GM06990 (cell line): ENCODE data around the gene AFP.

Experiments
- DNase-seq: peaks from one replicate; pipeline ENCODE4 v3.0.0-alpha.2; 2011; ENCODE audit not compliant: insufficient read length; ENCODE audit errors: extremely low read depth
- H3K27me3 ChIP-seq: replicated peaks from 2 replicates; pipeline ENCODE4 v1.6.0; 2011; ENCODE audit warnings: low read length; ENCODE audit not compliant: control insufficient read depth, insufficient read depth
- H3K36me3 ChIP-seq: 2 replicates; pipeline ENCODE4 v1.5.1; 2011; ENCODE audit warnings: low read length; ENCODE audit not compliant: control insufficient read depth, insufficient read depth
- H3K4me3 ChIP-seq: replicated peaks from 2 replicates; pipeline ENCODE4 v1.5.1; 2011; ENCODE audit warnings: low read depth, mild to moderate bottlenecking, control low read depth, low read length
- TF ChIP-seq, protein P1 (sequence below): IDR thresholded peaks from 2 replicates; pipeline ENCODE4 v1.5.1; 2011; ENCODE audit warnings: low read length, control low read depth, mild to moderate bottlenecking, inconsistent platforms; ENCODE audit not compliant: insufficient read depth, poor library complexity, severe bottlenecking

Gene AFP

DNA sequence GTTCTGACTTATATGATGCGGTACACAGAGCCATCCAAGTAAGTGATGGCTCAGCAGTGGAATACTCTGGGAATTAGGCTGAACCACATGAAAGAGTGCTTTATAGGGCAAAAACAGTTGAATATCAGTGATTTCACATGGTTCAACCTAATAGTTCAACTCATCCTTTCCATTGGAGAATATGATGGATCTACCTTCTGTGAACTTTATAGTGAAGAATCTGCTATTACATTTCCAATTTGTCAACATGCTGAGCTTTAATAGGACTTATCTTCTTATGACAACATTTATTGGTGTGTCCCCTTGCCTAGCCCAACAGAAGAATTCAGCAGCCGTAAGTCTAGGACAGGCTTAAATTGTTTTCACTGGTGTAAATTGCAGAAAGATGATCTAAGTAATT, 15.4 kb upstream of the AFP start:
- no peaks in the 10 kb centered on the region for H3K36me3 ChIP-seq

DNA sequence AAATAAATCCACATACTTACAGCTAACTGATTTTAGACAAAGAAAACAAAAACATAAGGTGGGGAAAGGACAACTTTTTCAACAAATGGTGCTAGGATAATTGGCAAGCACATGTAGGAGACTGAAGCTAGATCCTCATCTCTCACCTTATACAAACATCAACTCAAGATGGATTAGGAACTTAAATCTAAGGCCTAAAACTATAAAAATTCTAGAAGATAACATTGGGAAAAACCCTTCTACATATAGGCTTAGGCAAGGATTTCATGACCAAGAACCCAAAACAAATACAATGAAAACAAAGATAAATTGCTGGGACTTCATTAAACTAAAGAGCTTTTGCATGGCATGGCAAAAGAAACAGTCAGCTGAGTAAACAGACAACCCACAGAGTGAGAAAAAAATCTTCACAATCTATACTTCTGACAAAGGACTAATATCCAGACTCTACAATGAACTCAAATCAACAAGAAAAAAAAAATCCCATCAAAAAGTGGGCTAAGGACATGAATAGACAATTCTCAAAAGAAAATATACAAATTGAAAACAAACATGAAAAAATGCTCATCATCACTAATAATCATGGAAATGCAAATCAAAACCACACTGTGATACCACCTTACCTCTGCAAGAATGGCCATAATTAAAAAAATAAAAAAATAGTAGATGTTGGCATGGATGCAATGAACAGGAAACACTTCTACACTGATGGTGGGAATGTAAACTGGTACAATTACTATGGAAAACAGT, 14.1 kb upstream of the AFP start:
- TF ChIP-seq, protein P1, sequence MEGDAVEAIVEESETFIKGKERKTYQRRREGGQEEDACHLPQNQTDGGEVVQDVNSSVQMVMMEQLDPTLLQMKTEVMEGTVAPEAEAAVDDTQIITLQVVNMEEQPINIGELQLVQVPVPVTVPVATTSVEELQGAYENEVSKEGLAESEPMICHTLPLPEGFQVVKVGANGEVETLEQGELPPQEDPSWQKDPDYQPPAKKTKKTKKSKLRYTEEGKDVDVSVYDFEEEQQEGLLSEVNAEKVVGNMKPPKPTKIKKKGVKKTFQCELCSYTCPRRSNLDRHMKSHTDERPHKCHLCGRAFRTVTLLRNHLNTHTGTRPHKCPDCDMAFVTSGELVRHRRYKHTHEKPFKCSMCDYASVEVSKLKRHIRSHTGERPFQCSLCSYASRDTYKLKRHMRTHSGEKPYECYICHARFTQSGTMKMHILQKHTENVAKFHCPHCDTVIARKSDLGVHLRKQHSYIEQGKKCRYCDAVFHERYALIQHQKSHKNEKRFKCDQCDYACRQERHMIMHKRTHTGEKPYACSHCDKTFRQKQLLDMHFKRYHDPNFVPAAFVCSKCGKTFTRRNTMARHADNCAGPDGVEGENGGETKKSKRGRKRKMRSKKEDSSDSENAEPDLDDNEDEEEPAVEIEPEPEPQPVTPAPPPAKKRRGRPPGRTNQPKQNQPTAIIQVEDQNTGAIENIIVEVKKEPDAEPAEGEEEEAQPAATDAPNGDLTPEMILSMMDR = no peak
- no peak overlapping the region for H3K4me3 ChIP-seq
- H3K27me3 ChIP-seq = no peaks in the 10 kb centered on the region
- no peaks in the 10 kb centered on the region for H3K36me3 ChIP-seq
- DNase-seq = no peak

More for the DNA sequence above, 15.4 kb upstream of the AFP start:
- TF ChIP-seq, protein P1 = no peak
- H3K4me3 ChIP-seq = no peak overlapping the region
- no peak for DNase-seq
- H3K27me3 ChIP-seq = no peaks in the 10 kb centered on the region

DNA sequence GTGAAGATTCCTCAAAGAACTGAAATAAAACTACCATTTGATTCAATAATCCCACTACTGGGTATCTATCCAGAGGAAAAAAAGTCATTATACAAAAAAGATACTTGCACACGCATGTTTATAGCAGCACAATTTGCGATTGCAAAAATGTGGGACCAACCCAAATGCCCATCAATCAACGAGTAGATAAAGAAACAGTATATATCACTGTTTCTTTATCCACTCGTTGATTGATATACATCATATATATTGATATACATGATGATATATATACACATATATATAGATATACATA, 13.6 kb upstream of the AFP start:
- no peaks in the 10 kb centered on the region for H3K27me3 ChIP-seq
- DNase-seq = no peak
- TF ChIP-seq, protein P1 = no peak
- H3K4me3 ChIP-seq = no peak overlapping the region
- no peaks in the 10 kb centered on the region for H3K36me3 ChIP-seq

DNA sequence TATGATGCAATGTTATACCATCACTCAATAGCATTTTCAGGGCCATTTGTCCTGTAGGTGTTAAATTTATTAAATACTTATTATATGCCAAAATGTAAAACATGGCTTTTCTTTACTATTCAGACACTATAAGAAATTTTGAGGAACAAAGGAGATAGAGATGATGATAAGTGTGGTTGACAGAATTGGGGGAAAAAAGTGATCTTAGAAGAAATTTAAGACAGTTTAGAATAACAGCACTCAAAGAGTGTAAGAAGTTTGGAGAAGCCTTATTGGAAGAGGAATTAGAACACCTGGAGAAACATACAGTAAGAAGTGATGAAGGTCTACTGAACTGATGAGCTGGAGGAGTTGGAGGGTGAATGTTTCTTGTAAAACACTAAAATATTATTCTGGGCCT, 12.8 kb upstream of the AFP start:
- TF ChIP-seq, protein P1 = no peak
- H3K4me3 ChIP-seq = no peak overlapping the region
- no peak for DNase-seq
- H3K27me3 ChIP-seq = no peaks in the 10 kb centered on the region; the same call in 1 of the 2 replicates
- no peaks in the 10 kb centered on the region for H3K36me3 ChIP-seq

DNA sequence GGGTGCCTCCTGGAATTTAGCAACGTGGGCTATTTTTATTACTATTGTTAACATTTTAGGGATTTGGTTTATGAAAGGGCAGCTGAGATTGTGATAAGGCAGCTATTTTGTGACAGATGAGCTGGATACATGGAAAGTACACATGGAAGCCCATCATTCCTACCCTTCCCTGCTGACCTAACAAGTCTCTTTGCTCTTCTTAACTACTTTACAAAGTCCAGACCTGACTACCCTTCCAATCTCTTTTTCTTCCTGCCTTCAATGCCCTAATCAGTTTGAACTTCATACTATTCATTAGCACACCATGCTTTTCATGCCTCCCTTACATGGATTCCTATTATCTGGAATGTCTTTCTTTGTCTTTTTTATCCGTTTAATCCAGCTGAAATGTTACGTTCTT, 9.4 kb upstream of the AFP start:
- H3K36me3 ChIP-seq = no peaks in the 10 kb centered on the region
- H3K4me3 ChIP-seq = no peak overlapping the region
- DNase-seq = no peak
- H3K27me3 ChIP-seq = no peaks in the 10 kb centered on the region; the same call in none of the 2 replicates
- TF ChIP-seq, protein P1 = no peak

DNA sequence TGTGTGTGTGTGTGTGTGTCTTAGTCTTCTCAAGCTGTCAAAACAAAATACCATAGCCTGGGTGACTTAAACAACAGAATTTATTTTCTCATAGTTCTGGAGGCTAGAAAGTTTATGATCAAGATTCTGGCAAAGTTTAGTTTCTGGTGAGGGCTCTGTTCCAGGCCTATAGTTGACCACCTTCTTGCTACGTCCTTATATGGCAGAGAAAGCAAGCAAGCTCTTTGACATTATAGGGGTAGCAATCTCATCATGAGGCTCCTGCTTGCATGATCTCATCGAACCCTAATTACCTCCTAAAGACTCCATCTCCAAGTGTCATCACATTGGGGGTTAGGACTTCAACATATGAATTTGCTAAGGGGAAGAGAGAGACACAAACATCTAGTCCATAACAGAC, 6.9 kb upstream of the AFP start:
- TF ChIP-seq, protein P1 = no peak
- no peaks in the 10 kb centered on the region; the same call in none of the 2 replicates for H3K27me3 ChIP-seq
- no peak overlapping the region for H3K4me3 ChIP-seq
- H3K36me3 ChIP-seq = no peaks in the 10 kb centered on the region
- DNase-seq = no peak
